Measurements from ENCODE around the gene LRRC47. TPM values are rescaled to one million over a fixed set of nuclear protein-coding genes. Genes with fewer than 3 reads are reported as not detected.
"Not testable (repeated sequence)": the region's sequence is repeated elsewhere in the genome, so short reads cannot be mapped to it uniquely, and the experiment has no call there.

LRRC47 gene
- polyA plus RNA-seq, 5 donors, result 45.8 to 60.0 (median 54.2) TPM

- no peak for DNase-seq
These were observed 45.6 kb downstream of the LRRC47 start for GRCh38 chr1:3750741-3751140.

GRCh38 chr1:3749512-3749911, 46.8 kb downstream of the LRRC47 start:
- DNase-seq, result no peak

DNA sequence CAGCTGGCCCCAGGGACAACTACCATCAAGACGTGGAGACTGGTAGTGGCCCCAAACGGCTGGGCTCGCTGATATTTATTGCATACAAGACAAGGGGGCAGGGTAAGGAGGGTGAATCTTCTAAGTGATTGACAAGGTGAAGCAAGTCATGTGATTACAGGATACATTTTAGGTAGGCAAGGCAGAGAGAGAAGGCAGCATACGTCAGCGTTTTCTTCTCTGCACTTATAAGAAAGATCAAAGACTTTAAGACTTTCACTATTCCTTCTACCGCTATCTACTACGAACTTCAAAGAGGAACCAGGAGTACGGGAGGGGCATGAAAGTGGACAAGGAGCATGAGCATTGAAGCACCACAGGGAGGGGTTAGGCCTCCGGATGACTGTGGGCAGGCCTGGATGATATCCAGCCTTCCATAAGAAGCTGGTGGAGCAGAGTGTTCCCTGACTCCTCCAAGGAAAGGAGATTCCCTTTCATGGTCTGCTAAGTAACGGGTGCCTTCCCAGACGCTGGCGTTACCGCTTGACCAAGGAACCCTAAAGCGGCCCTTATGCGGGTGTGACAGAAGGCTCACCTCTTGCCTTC, 47.9 kb downstream of the LRRC47 start:
- not testable (repeated sequence) for DNase-seq

GRCh38 chr1:3747903-3748302, 48.4 kb downstream of the LRRC47 start:
- DNase-seq, result no peak

DNA sequence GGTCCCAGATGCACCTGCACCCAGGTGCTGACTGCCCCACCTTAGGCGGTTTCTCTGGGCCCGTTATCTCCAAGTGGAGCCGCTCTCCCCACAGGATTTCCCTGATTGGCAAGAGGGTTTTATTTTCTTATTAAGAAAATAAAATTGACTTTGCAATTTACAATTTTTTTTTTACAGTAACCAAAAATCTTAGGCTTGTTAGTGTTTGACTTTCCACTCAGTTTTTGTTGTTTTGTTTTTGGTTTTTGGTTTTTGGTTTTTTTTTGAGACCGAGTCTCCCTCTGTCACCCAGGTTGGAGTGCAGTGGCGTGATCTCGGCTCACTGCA, 48.8 kb downstream of the LRRC47 start:
- no peak for DNase-seq

- peak; percentile 63 to 70 for DNase-seq
These were observed 49.3 kb downstream of the LRRC47 start for GRCh38 chr1:3746830-3747521.

DNA sequence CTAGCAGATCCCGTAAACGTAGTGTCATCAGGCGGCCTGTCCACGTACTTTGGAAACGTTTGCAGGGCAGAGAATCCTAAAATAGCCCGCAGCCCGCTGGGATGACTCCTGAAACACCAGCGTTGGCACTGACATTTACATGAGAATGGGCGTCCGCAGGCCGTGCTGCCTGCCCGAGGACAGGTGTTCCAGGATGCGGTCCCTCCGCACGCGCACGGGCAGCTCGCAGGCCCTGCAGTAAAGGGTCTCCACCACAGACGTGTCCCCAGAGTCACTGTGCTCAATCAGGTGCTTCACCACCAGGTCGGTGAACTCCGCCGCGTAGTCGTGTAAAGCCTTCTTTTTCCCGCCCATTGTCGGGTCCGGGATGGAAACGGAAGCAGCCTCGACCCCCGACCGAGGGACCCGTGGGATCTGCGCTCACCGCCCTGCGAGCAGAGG, 49.9 kb downstream of the LRRC47 start:
- DNase-seq, result no peak

DNA sequence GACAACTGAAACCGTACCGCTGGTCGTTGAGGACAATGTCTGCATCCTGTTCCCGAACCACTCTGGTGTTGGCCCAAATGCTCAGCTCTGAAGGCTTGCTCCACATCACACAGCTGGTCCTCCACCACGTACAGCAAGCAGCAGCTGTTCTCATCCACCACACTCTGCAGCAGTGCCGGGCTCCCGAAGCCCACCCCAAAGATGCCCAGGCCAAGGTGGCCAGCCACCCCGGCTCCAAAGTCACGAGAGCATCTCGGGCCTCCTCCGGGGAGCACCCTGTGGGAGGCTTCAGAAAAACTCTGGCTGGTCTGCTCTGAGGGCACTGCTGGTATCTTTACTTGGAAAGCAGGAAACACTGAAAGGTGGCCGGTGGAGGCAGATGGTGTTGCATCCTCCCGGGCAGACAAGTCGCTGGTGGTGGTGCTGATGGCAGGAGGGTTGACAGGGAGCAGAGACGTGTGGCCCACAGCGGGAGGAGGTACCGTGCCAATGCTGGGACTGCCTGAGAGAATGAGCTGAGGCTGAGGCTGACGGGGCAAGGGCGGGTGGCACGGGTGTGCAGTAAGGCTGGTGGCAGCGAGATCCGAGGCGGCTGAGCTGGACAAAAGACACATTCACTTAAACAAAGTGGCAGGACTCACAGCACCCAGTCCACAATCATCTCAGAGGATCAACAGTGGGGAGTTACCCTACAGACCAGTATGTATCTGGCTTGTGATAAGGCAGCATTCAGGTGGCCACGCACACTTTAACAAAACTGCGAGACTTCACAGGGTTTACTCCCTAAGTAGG, 50.5 kb downstream of the LRRC47 start:
- no peak for DNase-seq

DNA sequence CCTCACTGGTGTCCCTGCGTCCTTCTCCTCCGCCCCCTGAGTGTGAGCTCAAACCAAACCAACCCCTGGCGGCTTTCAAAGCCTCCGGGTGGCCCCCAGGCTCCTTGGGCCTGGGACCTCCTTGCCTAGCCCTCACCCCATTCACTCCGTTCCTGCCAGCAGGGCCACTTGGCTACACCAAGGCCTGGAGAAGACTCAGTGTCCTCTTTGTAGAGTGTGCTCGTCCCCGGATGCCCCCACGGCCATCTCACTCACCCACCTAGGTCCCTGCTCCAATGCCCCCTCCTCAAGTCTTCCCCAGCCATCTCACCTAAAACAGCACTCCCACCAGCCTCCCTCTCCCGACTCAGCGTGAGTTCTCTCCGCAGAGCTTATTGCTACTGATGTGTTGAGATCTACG, 51.2 kb downstream of the LRRC47 start:
- DNase-seq, result no peak

- no peak for DNase-seq
These were observed 51.7 kb downstream of the LRRC47 start for GRCh38 chr1:3744646-3745045.

DNA sequence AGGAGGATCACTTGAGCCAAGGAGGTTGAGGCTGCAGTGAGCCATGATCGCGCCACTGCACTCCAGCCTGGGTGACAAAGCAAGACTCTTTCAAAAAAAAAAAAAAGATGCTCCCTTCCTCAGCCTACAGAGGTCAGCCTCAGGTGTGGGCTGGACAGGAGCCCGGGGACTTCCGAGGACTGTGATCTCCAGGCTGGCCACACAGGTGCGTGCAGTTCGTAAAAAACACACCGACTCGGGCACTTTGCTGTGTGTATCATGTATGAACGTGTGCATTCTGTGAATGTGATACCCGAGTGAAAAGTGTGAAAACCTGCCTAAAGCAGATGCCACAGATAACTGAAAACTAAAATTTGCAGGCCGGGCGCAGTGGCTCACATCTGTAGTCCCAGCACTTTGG, 52.5 kb downstream of the LRRC47 start:
- DNase-seq, result no peak

DNA sequence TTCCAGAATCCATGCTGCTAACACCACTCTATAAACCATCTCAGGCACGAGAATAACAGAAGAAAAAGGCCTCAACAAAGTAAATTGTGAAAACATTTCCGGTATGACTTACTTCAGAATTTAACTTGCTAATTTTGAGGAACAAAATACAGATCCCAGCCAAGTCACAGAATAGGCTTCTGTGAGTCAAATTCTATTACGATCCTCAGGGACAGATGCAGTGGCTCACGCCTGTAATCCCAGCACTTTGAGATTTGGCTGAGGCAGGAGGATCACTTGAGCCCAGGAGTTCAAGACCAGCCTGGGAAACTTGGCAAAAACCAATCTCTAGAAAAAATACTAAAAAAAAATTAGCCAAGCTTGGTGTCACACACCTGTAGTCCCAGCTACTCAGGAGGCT, 52.9 kb downstream of the LRRC47 start:
- DNase-seq, result no peak

DNA sequence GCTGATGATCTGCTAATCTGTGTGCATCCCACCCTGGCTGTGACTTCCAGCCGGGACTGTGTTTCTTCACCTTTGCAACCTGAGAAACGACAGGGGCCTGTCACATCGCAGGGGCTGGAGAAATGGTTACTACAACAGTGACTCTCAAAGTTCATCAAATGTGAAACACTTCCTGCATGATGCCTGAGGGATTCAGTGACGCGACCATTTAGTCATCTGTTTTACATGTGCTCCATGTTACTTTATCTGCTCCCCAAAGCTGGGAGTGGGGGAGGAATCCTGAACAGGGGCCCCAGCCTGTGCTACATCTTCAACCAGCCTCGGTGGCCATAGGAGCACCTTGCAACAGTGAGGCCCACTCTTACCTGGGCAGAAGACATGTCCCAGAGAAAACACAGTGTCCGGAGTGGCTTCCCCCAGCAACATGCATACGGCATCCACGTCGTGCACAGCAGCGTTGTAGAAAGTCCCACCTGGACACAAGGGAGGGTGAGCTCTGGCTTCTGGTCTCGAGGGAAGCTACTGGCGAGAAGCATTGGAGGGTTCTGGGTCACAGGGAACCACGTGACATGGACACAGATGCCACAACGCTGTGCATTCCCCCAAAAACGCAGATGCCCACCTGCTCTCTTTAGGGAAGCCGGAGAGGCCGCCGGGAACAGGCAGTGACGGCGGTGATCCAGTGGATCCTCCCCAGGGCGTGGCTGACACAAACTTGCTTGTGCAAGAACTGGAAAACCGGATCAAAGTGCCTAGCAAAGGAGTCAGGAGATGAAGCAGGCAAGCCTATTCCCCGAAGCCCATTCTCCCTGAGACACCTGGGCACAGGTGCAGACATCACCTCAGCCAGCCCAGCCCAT, 53.6 kb downstream of the LRRC47 start:
- no peak for DNase-seq

DNA sequence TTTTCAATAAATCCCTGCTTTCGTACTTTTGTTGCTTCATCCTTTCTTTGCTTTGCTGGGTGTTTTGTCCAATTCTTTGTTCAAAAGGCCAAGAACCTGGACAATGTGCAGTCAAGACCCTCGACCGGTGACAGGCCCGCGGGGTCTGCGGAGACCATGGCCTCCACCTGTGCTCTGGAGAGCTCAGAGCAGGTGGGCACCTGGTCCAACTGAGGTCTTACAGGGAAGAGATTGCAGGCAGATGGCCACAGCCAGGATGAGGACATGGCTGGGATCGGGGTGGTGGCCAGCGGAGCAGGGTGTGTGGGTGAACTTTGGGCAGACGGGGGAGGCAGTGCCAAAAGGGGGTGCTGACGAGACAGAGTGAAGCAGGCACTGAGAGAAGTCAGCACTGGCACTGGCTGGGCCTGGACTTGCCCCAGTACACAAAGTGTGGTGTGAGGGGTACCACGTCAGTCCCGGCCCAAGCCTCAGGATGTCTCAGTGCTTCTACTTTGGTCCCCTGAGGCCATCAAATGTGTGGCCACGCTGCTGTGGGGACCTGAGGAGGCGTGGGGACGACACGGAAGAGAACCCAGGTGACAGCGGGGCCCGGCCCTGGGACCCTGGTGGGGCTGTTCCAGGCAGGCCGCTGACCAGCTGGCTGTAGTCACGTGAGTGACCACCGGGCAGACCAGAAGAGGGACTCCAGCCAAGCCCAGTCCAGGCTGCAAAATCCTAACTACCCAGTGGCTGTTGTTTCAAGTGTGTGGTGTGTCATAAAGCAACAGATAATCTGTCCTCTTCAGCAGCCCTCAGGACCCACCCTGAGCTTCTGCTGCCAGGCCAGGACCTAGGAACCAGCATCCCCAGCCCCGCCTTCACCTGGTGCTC, 54.5 kb downstream of the LRRC47 start:
- DNase-seq, result no peak

- no peak for DNase-seq
These were observed 55.5 kb downstream of the LRRC47 start for GRCh38 chr1:3740752-3741151.

GRCh38 chr1:3740042-3740441, 56.3 kb downstream of the LRRC47 start:
- no peak for DNase-seq

DNA sequence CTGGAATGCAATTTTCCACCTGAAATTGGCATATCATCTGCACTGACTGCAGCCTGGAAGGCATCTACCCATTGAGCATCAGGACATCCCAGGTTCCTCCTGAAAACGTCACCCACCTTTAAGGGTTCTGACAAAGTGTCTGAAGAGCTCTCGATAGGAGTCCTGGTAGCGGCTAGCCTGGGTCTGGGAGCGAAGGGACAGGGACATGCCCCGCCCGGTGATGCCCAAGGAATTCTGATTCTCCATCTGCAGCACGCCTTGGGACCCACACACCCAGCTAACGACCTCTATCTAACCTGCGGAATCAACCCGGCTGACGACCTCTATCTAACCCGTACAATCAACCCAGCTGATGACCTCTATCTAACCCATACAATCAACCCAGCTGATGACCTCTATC, 57.4 kb downstream of the LRRC47 start:
- no peak for DNase-seq

DNA sequence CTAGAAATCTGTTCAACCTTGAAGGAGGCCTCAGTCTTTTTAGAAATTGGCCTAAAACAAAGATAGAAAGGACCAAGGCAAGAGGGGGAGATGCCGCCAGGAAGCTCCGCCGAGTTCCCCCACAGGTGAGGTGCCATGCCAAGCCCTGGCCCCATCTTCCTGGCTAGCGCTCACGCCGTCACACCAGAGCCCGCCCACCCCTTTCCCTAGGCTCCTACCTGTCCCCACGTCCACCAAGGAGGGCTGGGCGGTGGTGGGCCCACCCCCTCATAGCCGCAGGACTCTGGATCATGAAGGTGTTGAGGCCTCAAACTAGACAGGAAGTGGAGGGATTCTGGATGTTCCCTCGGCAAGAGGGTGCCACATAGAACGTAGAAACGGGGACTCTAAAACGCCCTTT, 59.6 kb downstream of the LRRC47 start:
- no peak for DNase-seq

DNA sequence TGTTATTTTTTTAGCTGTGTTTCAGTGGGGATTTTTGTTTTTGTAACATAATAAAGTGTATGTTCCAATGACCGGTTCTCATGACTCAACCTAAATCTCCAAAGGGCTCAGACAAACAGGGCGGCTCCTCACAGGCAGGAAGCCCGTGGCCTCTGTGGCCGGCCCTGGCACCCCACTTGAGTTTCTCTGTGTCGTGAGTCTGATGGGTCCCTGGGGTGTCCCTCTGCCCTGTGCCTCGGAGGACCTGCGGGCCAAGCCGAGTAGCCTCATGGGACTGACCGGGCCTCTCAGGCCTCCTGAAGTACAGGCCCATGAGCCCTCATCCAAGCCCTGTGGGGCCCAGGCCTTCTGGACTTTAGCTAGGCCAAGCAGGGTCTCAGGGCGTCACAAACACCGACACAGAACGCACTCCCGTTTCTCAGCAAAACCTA, 60.2 kb downstream of the LRRC47 start:
- no peak for DNase-seq

- no peak for DNase-seq
These were observed 60.6 kb downstream of the LRRC47 start for GRCh38 chr1:3735688-3736087.

GRCh38 chr1:3735027-3735681, 61.1 kb downstream of the LRRC47 start:
- DNase-seq, result no peak

Data from right lung (tissue), 5 donors.